K562 (cell line): Measurements from ENCODE around the gene OBSCN. TPM values are rescaled to one million over a fixed set of nuclear protein-coding genes. Genes with fewer than 3 reads are reported as not detected.

Experiments used
- DNMT1 ChIP-seq: fragments of 450-650 bp; IDR thresholded peaks from 2 replicates; pipeline ENCODE4 v1.6.1; 2016; ENCODE audit warnings: antibody characterized with exemption, mild to moderate bottlenecking
- E2F6 ChIP-seq, 2 experiments: IDR thresholded peaks; 2 replicates each; pipeline ENCODE4 v1.6.1; 2011; ENCODE audit warnings: borderline replicate concordance in 1 of 2, control low read depth in 1 of 2, low read depth in 1 of 2, low read length in 1 of 2, mild to moderate bottlenecking in 1 of 2, mixed read lengths in 1 of 2, moderate library complexity in 1 of 2; ENCODE audit not compliant: insufficient read depth in 1 of 2, insufficient read length in 1 of 2, poor library complexity in 1 of 2, severe bottlenecking in 1 of 2; ENCODE audit errors: extremely low read depth in 1 of 2
- EGR1 ChIP-seq: fragments of 450-650 bp; conservative IDR thresholded peaks from 2 replicates; pipeline ENCODE4 v1.6.1; 2017; ENCODE audit warnings: mild to moderate bottlenecking
- FOXK1 ChIP-seq: sonication (generic); formaldehyde crosslinking; IDR thresholded peaks from 2 replicates; pipeline ENCODE4 v1.8.0; 2022; ENCODE audit warnings: missing genetic modification reagents, mild to moderate bottlenecking, borderline replicate concordance
- GABPA ChIP-seq: fragments of 200-800 bp; sonication (Bioruptor generic); conservative IDR thresholded peaks from 2 replicates; pipeline ENCODE4 v1.6.1; 2016; ENCODE audit warnings: low read depth, missing genetic modification characterization, missing compliant biosample characterization
- GABPB1 ChIP-seq: sonication (generic); formaldehyde crosslinking; IDR thresholded peaks from 2 replicates; pipeline ENCODE4 v1.8.0; 2022; ENCODE audit warnings: mild to moderate bottlenecking, missing genetic modification reagents
- KAT2B ChIP-seq: IDR thresholded peaks from one replicate; pipeline ENCODE4 v1.6.1; 2012; ENCODE audit warnings: low read depth, mild to moderate bottlenecking, control low read depth, inconsistent platforms, low read length, moderate library complexity
- KLF13 ChIP-seq: fragments of 450-650 bp; IDR thresholded peaks from 2 replicates; pipeline ENCODE4 v1.6.1; 2016; ENCODE audit warnings: missing genetic modification characterization, low read depth, mild to moderate bottlenecking, missing compliant biosample characterization, moderate library complexity, borderline replicate concordance
- MAFF ChIP-seq: IDR thresholded peaks from 2 replicates; pipeline ENCODE4 v1.6.1; 2012; ENCODE audit warnings: low read length, improper control_type of control experiment
- MNT ChIP-seq, 2 experiments: fragments of 450-650 bp; conservative IDR thresholded peaks; 2 replicates each; pipeline ENCODE4 v1.6.1; 2017; ENCODE audit warnings: mild to moderate bottlenecking in 2 of 2, moderate library complexity in 2 of 2
- MYC ChIP-seq, 2 experiments: fragments of 250-450 bp in 1 of 2; sonication (Bioruptor Pico) in 1 of 2; IDR thresholded peaks; 2 replicates each; pipeline versions ENCODE4 v1.5.1 to v1.6.1; 2012 to 2021; ENCODE audit warnings: low read depth in 2 of 2, borderline replicate concordance in 1 of 2, improper control_type of control experiment in 1 of 2, low read length in 1 of 2, mild to moderate bottlenecking in 1 of 2, moderate library complexity in 1 of 2
- POLR2G ChIP-seq: fragments of 200-400 bp; formaldehyde crosslinking; IDR thresholded peaks from 2 replicates; pipeline ENCODE4 v1.6.1; 2017; ENCODE audit warnings: low read depth, mild to moderate bottlenecking, antibody characterized with exemption, low read length, moderate library complexity
- RBFOX2 ChIP-seq: fragments of 200-400 bp; formaldehyde crosslinking; IDR thresholded peaks from 2 replicates; pipeline ENCODE4 v1.6.1; 2017; ENCODE audit warnings: low read depth, mild to moderate bottlenecking, low read length, moderate library complexity
- RREB1 ChIP-seq: fragments of 250-450 bp; sonication (Bioruptor Pico); IDR thresholded peaks from 2 replicates; pipeline ENCODE4 v1.4.0; 2020
- SRSF9 ChIP-seq: fragments of 200-400 bp; formaldehyde crosslinking; IDR thresholded peaks from 2 replicates; pipeline ENCODE4 v1.6.1; 2017; ENCODE audit warnings: low read depth, low read length, borderline replicate concordance
- ZNF165 ChIP-seq: fragments of 250-450 bp; sonication (Bioruptor Pico); IDR thresholded peaks from 2 replicates; pipeline ENCODE4 v1.4.0; 2020; ENCODE audit warnings: borderline replicate concordance
- ZNF324 ChIP-seq: fragments of 250-450 bp; sonication (Bioruptor Pico); IDR thresholded peaks from 2 replicates; pipeline ENCODE4 v1.4.0; 2020; ENCODE audit warnings: mild to moderate bottlenecking
- polyA plus RNA-seq, 8 experiments: library from polyadenylated mRNA; depleted of rRNA in 4 of 8; stranded (reverse) in 5 of 8; unstranded in 3 of 8; fragments of >200 nt; fragmentation: Nextera tagmentation in 2 of 8; fragmentation: Illumina TruSeq in 1 of 8; extraction: Ambion mirVana in 2 of 8; extraction: Trizol in 1 of 8; gene quantifications; 2 replicates each; pipeline versions ENCODE4 v1.2.1 to v1.2.3, GENCODE V29; 2011 to 2014; ENCODE audit warnings: inconsistent platforms in 1 of 8, missing spikeins in 1 of 8
- total RNA-seq, 7 experiments: library from RNA; depleted of rRNA in 6 of 7; stranded (reverse); fragments of >200 nt in 6 of 7; fragmentation: Illumina TruSeq in 2 of 7; extraction: Trizol in 2 of 7; gene quantifications; 2 replicates each; pipeline versions ENCODE4 v1.2.1 to v1.2.3, GENCODE V29; 2011 to 2021; ENCODE audit warnings: low replicate concordance in 1 of 7

The OBSCN gene
- total and polyA plus RNA-seq, 9 of the 15 experiments (the other 6 are each of a cell fraction or from before 2014, with no cell fraction given), result 0.18 to 19.7 (median 3.6) TPM

- TF ChIP-seq RBFOX2 (peak; percentile 84), GABPA (tag) (no peak), SRSF9 (no peak), FOXK1 (CRISPR knock-in tag) (0 out of 2 replicates have a peak, but pooled peaks have one; percentile 34), GABPB1 (peak; percentile 49), DNMT1 (no peak), ZNF165 (CRISPR knock-in tag) (peak; percentile 55; the same call in 1 of the 2 replicates), KAT2B (no peak), E2F6 (IDR thresholded peaks at IDR 0.05; ENCODE audit: borderline replicate concordance in 1 of 2, extremely low read depth in 1 of 2, insufficient read depth in 1 of 2, insufficient read length in 1 of 2, low read depth in 1 of 2, low read length in 1 of 2, poor library complexity in 1 of 2, severe bottlenecking in 1 of 2) (peak; percentile 40 to 81), ZNF324 (CRISPR knock-in tag) (no peak), EGR1 (peak; percentile 91), MYC (IDR thresholded peaks at IDR 0.05; ENCODE audit: low read depth, low read length) (peak; percentile 49), MYC (CRISPR knock-in tag; IDR thresholded peaks at IDR 0.05; ENCODE audit: borderline replicate concordance, low read depth) (no peak), RREB1 (CRISPR knock-in tag) (0 out of 2 replicates have a peak, but pooled peaks have one; percentile 23), MAFF (no peak), KLF13 (no peak), MNT (conservative IDR thresholded peaks at IDR 0.05) (peak in 1 of 2 experiments; percentile 53; a peak in 1 of 4 replicates), POLR2G (peak; percentile 87)
These were observed 67.8 kb downstream of the OBSCN start (continued) for GRCh38 chr1:228275430-228276173.
